DLD1 (cell line): ENCODE results near the gene PHF3.

ENCODE experiments used
- in situ Hi-C: cut with HindIII; loops from 2 replicates; pipeline ENCODE4 v1.10.0; 2017; ENCODE audit warnings: low sequenced_read_pairs

PHF3 gene

GRCh38 chr6:63635588-63636517, at the start of gene PHF3:
PHF3 (plus strand) TSS chr6:63635802; CDS start chr6:63646552, 10,750 bp downstream.
- in situ Hi-C loops: no loop called here

GRCh38 chr6:63589952-63590411, 45.6 kb upstream of the PHF3 start:
- in situ Hi-C loops: no loop called here

GRCh38 chr6:63592886-63593285, 42.7 kb upstream of the PHF3 start:
- in situ Hi-C loops: no loop called here

GRCh38 chr6:63597141-63598048, 38.2 kb upstream of the PHF3 start:
- in situ Hi-C loops: no loop called here

GRCh38 chr6:63598049-63599036, 37.3 kb upstream of the PHF3 start:
- in situ Hi-C loops: no loop called here

- in situ Hi-C loops: no loop called here
These were observed 36.4 kb upstream of the PHF3 start for GRCh38 chr6:63599243-63599642.

GRCh38 chr6:63600136-63600535, 35.5 kb upstream of the PHF3 start:
- in situ Hi-C loops: no loop called here

- in situ Hi-C loops: no loop called here
These were observed 26.4 kb upstream of the PHF3 start for GRCh38 chr6:63609231-63609630.

- in situ Hi-C loops: no loop called here
These were observed 24.7 kb upstream of the PHF3 start for GRCh38 chr6:63610944-63611343.

GRCh38 chr6:63611560-63611959, 24.0 kb upstream of the PHF3 start:
- in situ Hi-C loops: no loop called here

GRCh38 chr6:63615590-63615989, 20.0 kb upstream of the PHF3 start:
- in situ Hi-C loops: no loop called here

GRCh38 chr6:63624091-63624490, 11.5 kb upstream of the PHF3 start:
- in situ Hi-C loops: no loop called here

GRCh38 chr6:63630466-63630865, 5.1 kb upstream of the PHF3 start:
- in situ Hi-C loops: no loop called here

GRCh38 chr6:63634630-63635029, 972 bp upstream of the PHF3 start:
- in situ Hi-C loops: no loop called here

- in situ Hi-C loops: no loop called here
These were observed 401 bp upstream of the PHF3 start for GRCh38 chr6:63635215-63635587.

- in situ Hi-C loops: no loop called here
These were observed 968 bp downstream of the PHF3 start for GRCh38 chr6:63636518-63637021.

- in situ Hi-C loops: no loop called here
These were observed 2.4 kb downstream of the PHF3 start for GRCh38 chr6:63637865-63638445.

- in situ Hi-C loops: no loop called here
These were observed 4.5 kb downstream of the PHF3 start for GRCh38 chr6:63640062-63640461.

- in situ Hi-C loops: no loop called here
These were observed 8.3 kb downstream of the PHF3 start for GRCh38 chr6:63643862-63644261.
